ENCODE measurements around the gene ADGRV1. TPM values are rescaled to one million over a fixed set of nuclear protein-coding genes. Genes with fewer than 3 reads are reported as not detected.

The ADGRV1 gene
- polyA plus RNA-seq, 3 donors = 0.18 to 0.33 TPM; not detected in 1

- no CpG with 5 or more reads among the region's 3 CpGs for WGBS (ENCODE audit: insufficient coverage)
- Mint-ChIP-seq H3K36me3 (no peaks in the 10 kb centered on the region), H3K27ac (no peak overlapping the region), H3K4me1 (peaks cover 2% of the 10 kb centered on the region), H3K4me3 (no peak overlapping the region), H3K27me3 (ENCODE audit: low read depth in 3 of 3) (peaks cover 4 to 5% (median 5%) of the 10 kb centered on the region in 3 donors), H3K9me3 (no peaks in the 10 kb centered on the region)
- Histone ChIP-seq H3K9ac (ENCODE audit: insufficient read depth, low read length, poor library complexity, severe bottlenecking) (no peak overlapping the region), H3K9me3 (replicated peaks in 1 of 2; ENCODE audit: control insufficient read depth in 1 of 2, insufficient read depth in 1 of 2, low read length in 2 of 2) (no peaks in the 10 kb centered on the region), H3K4me3 (replicated peaks in 1 of 3; ENCODE audit: low read depth in 2 of 3, low read length in 3 of 3) (no peak overlapping the region), H3K36me3 (replicated peaks in 1 of 2; ENCODE audit: control insufficient read depth in 1 of 2, insufficient read depth in 2 of 2, low read length in 2 of 2) (no peaks in the 10 kb centered on the region), H2AFZ (ENCODE audit: insufficient read depth, low read depth, low read length, poor library complexity, severe bottlenecking) (no peak overlapping the region), H4K20me1 (ENCODE audit: insufficient read depth, low read length) (no peaks in the 10 kb centered on the region), H3K27ac (ENCODE audit: low read depth in 1 of 2, low read length in 2 of 2) (no peak overlapping the region), H3K4me1 (ENCODE audit: control insufficient read depth in 1 of 2, insufficient read depth in 2 of 2, low read length in 2 of 2) (peaks cover 7% of the 10 kb centered on the region in 2 donors), H3K4me2 (replicated peaks; ENCODE audit: extremely low read depth, low read length, poor library complexity, severe bottlenecking) (no peak overlapping the region), H3K27me3 (ENCODE audit: control insufficient read depth in 2 of 2, insufficient read depth in 2 of 2, low read length in 2 of 2) (no peaks in the 10 kb centered on the region), H3K79me2 (ENCODE audit: insufficient read depth, low read length) (no peaks in the 10 kb centered on the region)
- DNase-seq = no peak
- intact Hi-C loops (cut with micrococcal nuclease) = no loop called here
- TF ChIP-seq CTCF (IDR thresholded peaks at IDR 0.05) = no peak
These were observed 23.7 kb upstream of the ADGRV1 start for GRCh38 chr5:90534922-90535321.

GRCh38 chr5:90542827-90543519 lies 15.6 kb upstream of the ADGRV1 start:
- 100% methylated on average over 1 of the region's 4 CpGs for WGBS (ENCODE audit: insufficient coverage)
- H3K36me3 Mint-ChIP-seq = no peaks in the 10 kb centered on the region
- Histone ChIP-seq H3K27ac (ENCODE audit: low read depth in 1 of 2, low read length in 2 of 2) (no peak overlapping the region), H3K36me3 (replicated peaks in 1 of 2; ENCODE audit: control insufficient read depth in 1 of 2, insufficient read depth in 2 of 2, low read length in 2 of 2) (no peaks in the 10 kb centered on the region), H3K27me3 (ENCODE audit: control insufficient read depth in 2 of 2, insufficient read depth in 2 of 2, low read length in 2 of 2) (no peaks in the 10 kb centered on the region), H4K20me1 (ENCODE audit: insufficient read depth, low read length) (no peaks in the 10 kb centered on the region), H3K4me2 (replicated peaks; ENCODE audit: extremely low read depth, low read length, poor library complexity, severe bottlenecking) (no peak overlapping the region), H2AFZ (ENCODE audit: insufficient read depth, low read depth, low read length, poor library complexity, severe bottlenecking) (no peak overlapping the region), H3K4me1 (ENCODE audit: control insufficient read depth in 1 of 2, insufficient read depth in 2 of 2, low read length in 2 of 2) (no peaks in the 10 kb centered on the region), H3K9me3 (replicated peaks in 1 of 2; ENCODE audit: control insufficient read depth in 1 of 2, insufficient read depth in 1 of 2, low read length in 2 of 2) (no peaks in the 10 kb centered on the region), H3K79me2 (ENCODE audit: insufficient read depth, low read length) (no peaks in the 10 kb centered on the region), H3K9ac (ENCODE audit: insufficient read depth, low read length, poor library complexity, severe bottlenecking) (no peak overlapping the region), H3K4me3 (replicated peaks in 1 of 3; ENCODE audit: low read depth in 2 of 3, low read length in 3 of 3) (no peak overlapping the region)
- peaks cover 0 to 5% (median 5%) of the 10 kb centered on the region in 3 donors for H3K27me3 Mint-ChIP-seq (ENCODE audit: low read depth in 3 of 3)
- TF ChIP-seq CTCF (IDR thresholded peaks at IDR 0.05) = no peak
- no peaks in the 10 kb centered on the region for H3K4me1 Mint-ChIP-seq
- H3K9me3 Mint-ChIP-seq = peaks cover 0 to 2% (median 0%) of the 10 kb centered on the region in 7 donors
- no peak for DNase-seq
- intact Hi-C loops (cut with micrococcal nuclease) = no loop called here
- H3K4me3 Mint-ChIP-seq = no peak overlapping the region
- H3K27ac Mint-ChIP-seq = no peak overlapping the region

Data from CD14-positive monocyte (primary cell).